ENCODE data around the gene SGCD.

The SGCD gene

DNA sequence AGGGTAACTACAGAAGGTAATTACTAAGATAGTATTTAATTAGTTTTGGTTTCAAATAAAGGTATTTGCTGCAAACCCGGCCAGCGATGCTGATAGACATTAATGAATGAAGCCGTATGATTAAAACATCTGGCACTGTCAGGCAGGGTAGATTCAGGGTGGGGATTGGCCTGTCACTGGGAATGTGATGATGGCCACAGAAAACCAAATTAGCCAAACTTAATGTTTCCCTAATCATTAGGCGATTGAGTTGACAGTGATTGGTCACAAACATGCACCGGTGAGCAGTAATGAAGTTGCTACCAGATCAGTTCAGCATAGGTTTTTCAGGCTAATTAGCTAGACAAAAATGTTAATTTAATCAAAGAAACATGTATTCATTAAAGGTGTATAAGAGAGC lies 107.5 kb downstream of the SGCD start:
- Histone ChIP-seq H3K4me1 (ENCODE audit: control insufficient read depth, insufficient read depth, low read length) (no peaks in the 10 kb centered on the region), H3K4me3 (ENCODE audit: low read depth, low read length) (no peak overlapping the region), H3K27ac (ENCODE audit: extremely low read depth, low read depth, low read length) (no peak overlapping the region), H3K36me3 (ENCODE audit: control insufficient read depth in 2 of 2, insufficient read depth in 1 of 2, low read length in 2 of 2) (no peaks in the 10 kb centered on the region), H3K9me3 (ENCODE audit: control insufficient read depth, insufficient read depth, low read depth, low read length) (no peaks in the 10 kb centered on the region)
- ChIA-PET POLR2A (no interaction called here), CTCF (no interaction called here)
- no peak for TF ChIP-seq ZNF335 (tag by site-specific recombination; conservative IDR thresholded peaks at IDR 0.05)
- TF ChIP-seq ZNF560 (tag by site-specific recombination; IDR thresholded peaks at IDR 0.05; ENCODE audit: borderline replicate concordance) = no peak

GRCh38 chr5:156435101-156435500 lies 108.1 kb downstream of the SGCD start:
- CTCF ChIA-PET = no interaction called here
- H3K4me1 ChIP-seq (ENCODE audit: control insufficient read depth, insufficient read depth, low read length) = no peaks in the 10 kb centered on the region
- no peaks in the 10 kb centered on the region for H3K9me3 ChIP-seq (ENCODE audit: control insufficient read depth, insufficient read depth, low read depth, low read length)
- no peak overlapping the region for H3K4me3 ChIP-seq (ENCODE audit: low read depth, low read length)
- TF ChIP-seq ZNF423 (tag by site-specific recombination; IDR thresholded peaks at IDR 0.05) (no peak), ZNF16 (tag by site-specific recombination; IDR thresholded peaks at IDR 0.05; ENCODE audit: low read depth) (no peak), ZNF704 (tag by site-specific recombination; IDR thresholded peaks at IDR 0.05) (no peak), ZNF140 (tag by site-specific recombination; IDR thresholded peaks at IDR 0.05) (no peak), ZNF521 (tag by site-specific recombination; IDR thresholded peaks at IDR 0.05) (no peak), ZNF354C (tag by site-specific recombination; IDR thresholded peaks at IDR 0.05; ENCODE audit: borderline replicate concordance, low read depth) (no peak), ZNF654 (tag by site-specific recombination; IDR thresholded peaks at IDR 0.05; ENCODE audit: low read depth) (no peak), ATF2 (tag by site-specific recombination; IDR thresholded peaks at IDR 0.05; ENCODE audit: low read depth) (no peak), ZNF76 (tag by site-specific recombination; IDR thresholded peaks at IDR 0.05; ENCODE audit: borderline replicate concordance, low read depth) (no peak), ZNF626 (tag by site-specific recombination; IDR thresholded peaks at IDR 0.05) (no peak), ZBTB8A (tag by site-specific recombination; IDR thresholded peaks at IDR 0.05) (no peak), ZNF544 (tag by site-specific recombination; IDR thresholded peaks at IDR 0.05) (no peak), ZNF202 (tag by site-specific recombination; IDR thresholded peaks at IDR 0.05; ENCODE audit: borderline replicate concordance) (no peak), SETDB1 (IDR thresholded peaks at IDR 0.05; ENCODE audit: insufficient read length, low read length) (no peak)
- TF ChIP-seq, protein P1, sequence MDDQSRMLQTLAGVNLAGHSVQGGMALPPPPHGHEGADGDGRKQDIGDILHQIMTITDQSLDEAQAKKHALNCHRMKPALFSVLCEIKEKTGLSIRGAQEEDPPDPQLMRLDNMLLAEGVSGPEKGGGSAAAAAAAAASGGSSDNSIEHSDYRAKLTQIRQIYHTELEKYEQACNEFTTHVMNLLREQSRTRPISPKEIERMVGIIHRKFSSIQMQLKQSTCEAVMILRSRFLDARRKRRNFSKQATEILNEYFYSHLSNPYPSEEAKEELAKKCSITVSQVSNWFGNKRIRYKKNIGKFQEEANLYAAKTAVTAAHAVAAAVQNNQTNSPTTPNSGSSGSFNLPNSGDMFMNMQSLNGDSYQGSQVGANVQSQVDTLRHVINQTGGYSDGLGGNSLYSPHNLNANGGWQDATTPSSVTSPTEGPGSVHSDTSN (CRISPR knock-in tag; IDR thresholded peaks at IDR 0.05) = no peak
- TF ChIP-seq, protein P2, sequence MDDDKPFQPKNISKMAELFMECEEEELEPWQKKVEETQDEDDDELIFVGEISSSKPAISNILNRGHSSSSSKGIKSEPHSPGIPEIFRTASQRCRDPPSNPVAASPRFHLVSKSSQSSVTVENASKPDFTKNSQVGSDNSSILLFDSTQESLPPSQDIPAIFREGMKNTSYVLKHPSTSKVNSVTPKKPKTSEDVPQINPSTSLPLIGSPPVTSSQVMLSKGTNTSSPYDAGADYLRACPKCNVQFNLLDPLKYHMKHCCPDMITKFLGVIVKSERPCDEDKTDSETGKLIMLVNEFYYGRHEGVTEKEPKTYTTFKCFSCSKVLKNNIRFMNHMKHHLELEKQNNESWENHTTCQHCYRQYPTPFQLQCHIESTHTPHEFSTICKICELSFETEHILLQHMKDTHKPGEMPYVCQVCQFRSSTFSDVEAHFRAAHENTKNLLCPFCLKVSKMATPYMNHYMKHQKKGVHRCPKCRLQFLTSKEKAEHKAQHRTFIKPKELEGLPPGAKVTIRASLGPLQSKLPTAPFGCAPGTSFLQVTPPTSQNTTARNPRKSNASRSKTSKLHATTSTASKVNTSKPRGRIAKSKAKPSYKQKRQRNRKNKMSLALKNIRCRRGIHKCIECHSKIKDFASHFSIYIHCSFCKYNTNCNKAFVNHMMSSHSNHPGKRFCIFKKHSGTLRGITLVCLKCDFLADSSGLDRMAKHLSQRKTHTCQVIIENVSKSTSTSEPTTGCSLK (tag by site-specific recombination; IDR thresholded peaks at IDR 0.05) = no peak
- no peaks in the 10 kb centered on the region for H3K36me3 ChIP-seq (ENCODE audit: control insufficient read depth in 2 of 2, insufficient read depth in 1 of 2, low read length in 2 of 2)
- H3K27ac ChIP-seq (ENCODE audit: extremely low read depth, low read depth, low read length) = no peak overlapping the region
- POLR2A ChIA-PET = no interaction called here

Measured in HEK293 (cell line).